BJ (cell line): ENCODE data around the gene BBS1. TPM values are rescaled to one million over a fixed set of nuclear protein-coding genes. Genes with fewer than 3 reads are reported as not detected.

Source experiments
- CTCF ChIA-PET: fragments of 350-600 bp; formaldehyde crosslinking; extraction: SDS; loops from one replicate; lab custom pipeline; 2021; ENCODE audit warnings: antibody characterized with exemption, inconsistent platforms; lab: Yijun Ruan, JAX
- POLR2A ChIA-PET: fragments of 300-600 bp; sonication (Branson Sonifier 250); formaldehyde crosslinking; extraction: SDS; loops from one replicate; lab custom pipeline; 2021; ENCODE audit warnings: antibody characterized with exemption; lab: Charles Lee
- DNase-seq: peaks from one replicate; pipeline ENCODE4 v3.0.0-alpha.2; 2011; ENCODE audit warnings: low read depth
- H3K27me3 ChIP-seq: 2 replicates; pipeline ENCODE4 v1.6.0; 2011; ENCODE audit warnings: low read length; ENCODE audit not compliant: control insufficient read depth, insufficient read depth
- H3K36me3 ChIP-seq: 2 replicates; pipeline ENCODE4 v1.5.1; 2011; ENCODE audit warnings: low read length; ENCODE audit not compliant: control insufficient read depth, insufficient read depth
- H3K4me3 ChIP-seq: 2 replicates; pipeline ENCODE4 v1.5.1; 2011; ENCODE audit warnings: low read depth, mild to moderate bottlenecking, control low read depth, low read length
- polyA plus RNA-seq: library from polyadenylated mRNA; depleted of rRNA; stranded (reverse); fragments of >200 nt; gene quantifications from 2 replicates; pipeline ENCODE4 v1.2.3, GENCODE V29; 2011
- TF ChIP-seq, protein P1 (sequence below): IDR thresholded peaks from 2 replicates; pipeline ENCODE4 v1.5.1; 2011; ENCODE audit warnings: low read depth, mild to moderate bottlenecking, control low read depth, inconsistent platforms, low read length, moderate library complexity; ENCODE audit not compliant: insufficient read depth

Gene BBS1
- polyA plus RNA-seq, 1 experiment: 31.1 TPM

DNA sequence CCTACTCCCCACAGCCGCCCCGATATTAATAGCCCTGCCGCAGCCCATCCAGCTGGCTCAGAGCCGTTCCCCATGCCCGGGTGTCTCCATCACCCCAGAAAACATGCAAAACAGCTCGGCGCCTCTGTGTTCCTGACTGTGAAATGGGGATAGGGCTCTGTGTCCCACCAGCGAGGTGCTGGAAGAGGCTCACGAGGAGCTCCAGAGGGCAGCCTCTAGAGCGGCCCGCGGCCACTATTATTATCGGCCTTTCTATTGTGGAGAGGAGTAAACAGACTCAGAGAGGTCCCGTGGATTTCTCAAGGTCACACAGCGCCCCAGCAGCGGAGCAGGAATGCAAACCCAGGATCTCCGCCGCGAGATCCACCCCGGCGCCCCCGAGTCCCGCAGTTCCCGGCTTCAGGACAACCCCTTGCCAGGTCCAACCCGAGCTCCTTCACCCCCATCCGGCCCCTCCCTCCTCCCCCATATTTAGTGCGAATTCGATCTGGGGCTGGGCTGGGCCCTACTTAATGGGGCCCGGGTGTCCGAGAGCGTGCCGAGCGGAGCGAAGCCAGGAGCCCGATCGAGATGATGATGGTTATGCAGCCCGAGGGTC lies 36.0 kb downstream of the BBS1 start, which contains the start of gene ACTN3:
TSS of gene ACTN3 (plus strand) at position 536 of the 598 bp plus-strand sequence. CDS start at position 571, 35 bp downstream.
- ChIA-PET POLR2A (no interaction called here), CTCF (interaction anchor here (1.0 to 1.6 kb wide), 6 partner anchors 17 to 132 kb away, joined by 3 to 6 read pairs (median 4); partner anchors contain the start of genes CCDC87, CCS and CTSF)
- H3K4me3 ChIP-seq: peak within 1 kb of the TSS; percentile 79
- H3K36me3 ChIP-seq: peaks cover 1% of the 10 kb centered on the region
- H3K27me3 ChIP-seq: peaks cover 12% of the 10 kb centered on the region
- TF ChIP-seq, protein P1, sequence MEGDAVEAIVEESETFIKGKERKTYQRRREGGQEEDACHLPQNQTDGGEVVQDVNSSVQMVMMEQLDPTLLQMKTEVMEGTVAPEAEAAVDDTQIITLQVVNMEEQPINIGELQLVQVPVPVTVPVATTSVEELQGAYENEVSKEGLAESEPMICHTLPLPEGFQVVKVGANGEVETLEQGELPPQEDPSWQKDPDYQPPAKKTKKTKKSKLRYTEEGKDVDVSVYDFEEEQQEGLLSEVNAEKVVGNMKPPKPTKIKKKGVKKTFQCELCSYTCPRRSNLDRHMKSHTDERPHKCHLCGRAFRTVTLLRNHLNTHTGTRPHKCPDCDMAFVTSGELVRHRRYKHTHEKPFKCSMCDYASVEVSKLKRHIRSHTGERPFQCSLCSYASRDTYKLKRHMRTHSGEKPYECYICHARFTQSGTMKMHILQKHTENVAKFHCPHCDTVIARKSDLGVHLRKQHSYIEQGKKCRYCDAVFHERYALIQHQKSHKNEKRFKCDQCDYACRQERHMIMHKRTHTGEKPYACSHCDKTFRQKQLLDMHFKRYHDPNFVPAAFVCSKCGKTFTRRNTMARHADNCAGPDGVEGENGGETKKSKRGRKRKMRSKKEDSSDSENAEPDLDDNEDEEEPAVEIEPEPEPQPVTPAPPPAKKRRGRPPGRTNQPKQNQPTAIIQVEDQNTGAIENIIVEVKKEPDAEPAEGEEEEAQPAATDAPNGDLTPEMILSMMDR: no peak
- no peak for DNase-seq

DNA sequence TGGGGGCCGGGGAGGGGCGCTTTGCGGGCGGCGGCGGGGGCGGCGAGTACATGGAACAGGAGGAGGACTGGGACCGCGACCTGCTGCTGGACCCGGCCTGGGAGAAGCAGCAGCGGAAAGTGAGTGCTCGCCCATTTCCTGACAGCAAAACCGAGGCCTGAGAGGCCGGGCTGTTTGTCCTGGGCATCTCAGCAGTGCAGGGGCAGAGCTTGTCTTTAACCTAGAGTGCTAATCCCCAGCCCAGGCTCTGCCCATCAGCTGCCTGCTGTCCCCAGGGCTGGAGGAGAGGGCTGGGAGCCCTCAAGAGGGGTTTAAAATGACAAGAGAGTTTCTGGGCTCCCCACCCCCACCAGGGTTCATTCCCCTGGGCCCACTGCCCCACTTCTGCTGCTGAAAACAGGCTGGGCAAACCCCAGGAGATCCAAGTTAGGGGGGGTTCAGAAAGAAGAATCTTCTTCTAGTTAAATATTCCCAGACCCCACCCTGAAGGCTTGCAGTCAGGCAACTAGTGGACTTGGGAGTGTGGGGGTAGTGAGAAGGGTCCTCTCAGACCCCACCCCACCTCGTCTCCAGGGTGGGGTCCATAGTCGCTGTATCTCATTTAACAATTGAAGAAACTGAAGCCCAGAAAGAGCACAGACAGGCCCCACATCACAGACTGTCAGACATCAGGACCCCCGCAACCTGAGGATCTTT lies 36.7 kb downstream of the BBS1 start:
- H3K36me3 ChIP-seq: peaks cover 1% of the 10 kb centered on the region; the same call in 1 of the 2 replicates
- H3K27me3 ChIP-seq: peaks cover 12% of the 10 kb centered on the region
- TF ChIP-seq, protein P1: no peak
- H3K4me3 ChIP-seq: no peak overlapping the region
- ChIA-PET CTCF (interaction anchor here (1.0 to 1.6 kb wide), 5 partner anchors 16 to 131 kb away, joined by 3 to 6 read pairs (median 4); partner anchors contain the start of genes CCDC87, CCS and CTSF), POLR2A (no interaction called here)
- no peak for DNase-seq

DNA sequence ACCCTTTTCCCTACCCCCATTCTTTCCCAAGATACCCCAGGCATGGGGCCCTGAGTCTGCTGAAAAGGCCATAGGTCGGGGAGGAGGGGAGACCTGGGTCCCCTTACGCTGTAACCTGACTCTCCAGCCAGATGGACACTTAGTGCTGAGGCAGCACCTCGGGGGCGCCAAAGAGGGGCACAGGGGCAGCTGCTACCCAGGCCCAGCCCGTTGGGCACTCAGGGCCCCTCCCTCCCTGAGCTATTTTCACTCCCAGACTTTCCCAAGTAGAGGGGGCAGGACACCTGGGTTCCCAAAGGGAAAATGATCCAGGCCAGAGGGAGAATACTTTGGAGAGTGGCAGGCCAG lies 37.2 kb downstream of the BBS1 start:
- Histone ChIP-seq H3K36me3 (no peaks in the 10 kb centered on the region), H3K27me3 (peaks cover 12% of the 10 kb centered on the region), H3K4me3 (no peak overlapping the region)
- POLR2A ChIA-PET: no interaction called here
- CTCF ChIA-PET: no interaction called here
- DNase-seq: no peak
- TF ChIP-seq, protein P1: no peak

DNA sequence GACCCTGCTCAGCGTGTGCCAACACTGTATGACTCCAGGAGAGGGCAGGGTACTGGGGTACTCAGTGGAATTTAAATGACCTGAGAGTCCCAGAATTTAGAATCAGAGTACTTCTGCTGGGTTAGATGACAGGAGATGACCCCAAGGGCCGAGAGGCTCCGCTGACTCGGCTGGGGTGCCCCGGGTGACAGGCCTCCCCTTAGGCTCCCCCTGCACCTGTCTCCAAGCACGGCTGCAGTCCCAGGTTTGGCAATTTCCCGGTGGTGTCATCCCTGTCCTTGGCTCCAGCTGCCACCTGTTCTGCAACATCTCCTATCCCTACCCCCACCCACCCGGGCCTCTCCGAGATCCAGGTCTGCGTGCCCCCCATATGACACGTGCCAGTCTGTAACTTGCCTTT lies 37.6 kb downstream of the BBS1 start:
- POLR2A ChIA-PET: no interaction called here
- CTCF ChIA-PET: no interaction called here
- H3K27me3 ChIP-seq: peaks cover 12% of the 10 kb centered on the region
- TF ChIP-seq, protein P1: no peak
- no peak overlapping the region for H3K4me3 ChIP-seq
- H3K36me3 ChIP-seq: no peaks in the 10 kb centered on the region
- DNase-seq: no peak

DNA sequence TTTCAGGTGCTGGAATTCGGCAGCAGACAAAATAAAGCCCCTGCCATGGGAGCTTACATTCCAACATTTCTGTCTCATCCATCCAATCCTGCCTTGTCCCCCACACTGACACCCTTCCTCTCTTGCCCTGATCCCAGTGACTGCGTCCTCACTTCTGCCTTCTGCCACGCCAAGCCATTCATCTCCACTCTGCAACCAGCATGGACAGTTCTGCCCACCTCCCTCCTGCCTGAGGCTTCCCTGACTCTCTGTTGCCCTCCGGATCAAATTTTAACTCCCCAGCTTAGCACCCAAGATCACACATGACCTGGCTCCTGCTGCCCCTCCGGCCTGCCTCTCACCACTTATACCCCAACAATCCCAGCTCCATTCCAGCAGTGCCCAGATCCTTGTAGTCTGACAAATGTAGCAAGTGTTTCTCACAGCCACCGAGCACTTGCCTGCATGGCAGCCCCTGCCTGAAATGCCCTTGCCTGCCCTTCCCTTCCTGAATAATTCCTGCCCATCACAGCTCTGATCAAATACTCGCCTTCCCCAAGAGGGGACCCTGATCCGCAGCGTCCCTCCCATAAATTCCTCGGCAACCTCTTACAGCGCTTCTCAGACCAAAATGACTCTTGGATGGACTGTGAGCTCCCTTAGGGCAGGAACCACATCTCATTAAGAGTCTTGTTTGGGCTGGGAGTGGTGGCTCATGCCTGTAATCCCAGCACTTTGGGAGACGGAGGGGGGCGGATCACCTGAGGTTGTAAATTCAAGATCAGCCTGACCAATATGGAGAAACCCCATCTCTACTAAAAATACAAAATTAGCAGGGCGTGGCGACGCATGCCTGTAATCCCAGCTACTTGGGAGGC lies 38.6 kb downstream of the BBS1 start:
- DNase-seq: no peak
- no peaks in the 10 kb centered on the region for H3K36me3 ChIP-seq
- peaks cover 12% of the 10 kb centered on the region for H3K27me3 ChIP-seq
- TF ChIP-seq, protein P1: no peak
- no peak overlapping the region for H3K4me3 ChIP-seq
- ChIA-PET POLR2A (no interaction called here), CTCF (no interaction called here)
